LNCaP clone FGC (cell line): ENCODE results near the gene FIGNL2.

Experiments used
- DNase-seq: peaks from one replicate; pipeline ENCODE4 v3.0.0-alpha.2; 2011; ENCODE audit warnings: low read depth
- H3K4me3 ChIP-seq: 2 replicates; pipeline ENCODE4 v1.5.1; 2011; ENCODE audit warnings: mild to moderate bottlenecking, low read depth, low read length, control low read depth
- TF ChIP-seq, protein P1 (sequence below): IDR thresholded peaks from 2 replicates; pipeline ENCODE4 v1.5.1; 2012; ENCODE audit warnings: mild to moderate bottlenecking; ENCODE audit not compliant: control insufficient read depth, insufficient read depth; ENCODE audit errors: extremely low read depth

The FIGNL2 gene

GRCh38 chr12:51827925-51828818 lies 20.3 kb downstream of the FIGNL2 start:
- no peak overlapping the region for H3K4me3 ChIP-seq
- TF ChIP-seq, protein P1, sequence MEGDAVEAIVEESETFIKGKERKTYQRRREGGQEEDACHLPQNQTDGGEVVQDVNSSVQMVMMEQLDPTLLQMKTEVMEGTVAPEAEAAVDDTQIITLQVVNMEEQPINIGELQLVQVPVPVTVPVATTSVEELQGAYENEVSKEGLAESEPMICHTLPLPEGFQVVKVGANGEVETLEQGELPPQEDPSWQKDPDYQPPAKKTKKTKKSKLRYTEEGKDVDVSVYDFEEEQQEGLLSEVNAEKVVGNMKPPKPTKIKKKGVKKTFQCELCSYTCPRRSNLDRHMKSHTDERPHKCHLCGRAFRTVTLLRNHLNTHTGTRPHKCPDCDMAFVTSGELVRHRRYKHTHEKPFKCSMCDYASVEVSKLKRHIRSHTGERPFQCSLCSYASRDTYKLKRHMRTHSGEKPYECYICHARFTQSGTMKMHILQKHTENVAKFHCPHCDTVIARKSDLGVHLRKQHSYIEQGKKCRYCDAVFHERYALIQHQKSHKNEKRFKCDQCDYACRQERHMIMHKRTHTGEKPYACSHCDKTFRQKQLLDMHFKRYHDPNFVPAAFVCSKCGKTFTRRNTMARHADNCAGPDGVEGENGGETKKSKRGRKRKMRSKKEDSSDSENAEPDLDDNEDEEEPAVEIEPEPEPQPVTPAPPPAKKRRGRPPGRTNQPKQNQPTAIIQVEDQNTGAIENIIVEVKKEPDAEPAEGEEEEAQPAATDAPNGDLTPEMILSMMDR = no peak
- no peak for DNase-seq

DNA sequence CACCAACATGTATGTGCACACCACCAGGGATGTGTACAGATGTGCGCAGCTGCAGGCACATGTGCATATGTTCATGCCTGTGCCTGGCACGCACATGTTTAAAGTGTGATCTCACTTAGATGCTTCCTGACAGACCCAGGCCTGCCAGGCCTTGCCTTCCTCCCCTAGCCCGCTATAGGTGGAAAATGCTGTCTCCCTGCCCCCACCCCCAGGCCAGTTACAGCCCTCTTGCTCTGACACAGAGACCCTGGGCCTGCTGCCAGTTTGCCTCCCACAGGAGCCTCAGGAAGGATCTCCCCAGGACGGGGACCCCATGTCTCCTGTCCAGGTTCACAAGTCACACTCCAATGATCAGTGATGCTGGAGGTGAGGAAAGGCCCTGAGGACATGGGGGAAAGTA lies 21.6 kb downstream of the FIGNL2 start:
- no peak for DNase-seq
- no peak overlapping the region for H3K4me3 ChIP-seq
- TF ChIP-seq, protein P1 = no peak

DNA sequence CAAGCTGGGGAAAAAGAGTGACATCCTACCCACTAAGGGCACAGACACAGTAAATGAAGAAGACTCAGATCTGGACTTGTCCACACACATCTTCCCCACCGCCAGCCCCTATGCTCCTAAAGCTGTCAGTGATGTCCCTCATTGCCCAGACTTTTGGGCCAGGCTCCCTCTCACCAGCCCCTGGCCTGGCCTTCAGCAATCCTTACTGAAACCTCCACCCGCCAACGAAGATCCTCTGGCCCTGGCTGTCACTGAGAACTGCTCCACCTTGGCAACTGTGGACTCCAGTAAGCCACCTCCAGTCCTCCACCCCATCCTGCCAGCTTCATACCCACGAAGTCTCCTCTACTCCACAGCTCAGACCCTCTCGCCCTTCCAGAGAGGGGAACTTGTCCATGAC lies 23.3 kb downstream of the FIGNL2 start:
- TF ChIP-seq, protein P1 = no peak
- H3K4me3 ChIP-seq = no peak overlapping the region
- DNase-seq = no peak

DNA sequence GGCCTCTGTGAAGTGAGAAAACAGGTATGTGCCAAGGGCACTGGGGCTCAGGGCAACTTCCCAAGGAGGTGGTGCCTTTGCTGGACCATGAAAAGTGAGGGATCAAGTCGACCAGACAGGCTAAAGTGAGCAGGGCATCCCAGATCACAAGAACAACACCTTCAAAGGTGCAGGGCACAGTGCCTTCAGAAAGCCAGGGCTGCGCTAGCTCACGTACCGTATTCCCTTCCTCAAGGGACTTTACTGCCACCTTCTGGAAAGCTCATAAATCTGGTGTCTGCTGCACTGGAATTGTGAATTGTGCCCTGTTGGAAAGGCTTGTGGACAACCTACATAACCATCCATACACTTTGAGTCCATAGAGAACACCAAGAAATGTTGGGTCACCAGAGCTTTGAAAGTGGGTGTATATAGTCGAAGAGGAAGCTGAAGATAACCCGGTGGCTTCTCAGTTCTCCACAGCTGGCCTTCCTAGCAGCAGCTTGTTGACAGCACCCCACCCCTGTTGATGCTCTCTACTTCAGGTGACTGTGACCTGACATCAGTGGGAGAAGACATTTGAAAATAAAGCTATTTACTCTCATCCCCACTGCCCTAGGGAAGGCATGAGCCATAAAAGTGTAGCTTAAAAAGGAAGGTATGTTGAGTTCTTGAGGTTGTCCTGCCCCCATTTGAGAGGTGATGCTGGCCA lies 24.5 kb downstream of the FIGNL2 start:
- H3K4me3 ChIP-seq = no peak overlapping the region
- peak; percentile 46 for DNase-seq
- TF ChIP-seq, protein P1 = peak; percentile 91

DNA sequence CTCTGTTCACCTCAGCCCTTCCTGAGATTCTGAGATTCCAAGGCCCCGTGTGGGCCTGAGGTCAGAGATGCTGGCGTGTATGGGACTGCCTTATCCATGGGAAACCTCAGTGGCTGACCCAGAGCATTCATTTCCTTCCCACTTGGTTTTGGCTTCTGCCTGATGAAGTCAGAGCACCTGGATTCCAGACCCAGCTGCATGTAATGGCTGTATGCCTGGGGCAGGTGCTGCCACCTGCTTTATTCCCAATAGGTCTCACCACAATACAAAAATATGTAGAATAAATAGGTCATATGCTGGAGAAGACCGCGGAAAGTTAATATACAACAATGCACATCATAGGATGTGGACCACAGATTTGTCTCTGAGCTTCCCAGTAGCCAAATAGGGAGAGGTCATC lies 25.6 kb downstream of the FIGNL2 start:
- no peak overlapping the region for H3K4me3 ChIP-seq
- TF ChIP-seq, protein P1 = no peak
- no peak for DNase-seq

DNA sequence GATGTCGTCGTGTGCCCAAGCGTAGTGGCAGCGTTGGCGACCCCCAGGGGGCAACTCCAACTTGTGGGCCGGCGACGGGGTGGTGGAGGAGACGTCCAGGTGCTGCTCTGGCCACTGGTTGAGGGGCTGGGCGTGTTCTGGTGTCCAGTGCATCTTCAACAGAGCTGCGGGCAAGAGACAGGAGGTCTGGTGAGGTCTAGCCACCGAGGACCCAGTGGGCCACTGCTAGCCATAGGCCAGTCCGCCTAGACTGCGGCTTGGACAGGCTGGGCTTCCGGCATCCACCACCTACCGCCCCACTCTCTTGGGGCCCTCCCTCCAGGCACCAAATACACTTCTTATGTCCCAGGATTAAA lies 26.3 kb downstream of the FIGNL2 start:
- H3K4me3 ChIP-seq = no peak overlapping the region
- TF ChIP-seq, protein P1 = no peak
- no peak for DNase-seq
